Activated CD4-positive, CD25-positive, alpha-beta regulatory T cell treated with anti-CD3 and anti-CD28 coated beads, Interleukin-2, amount 50 U/mL, for 72 hours (primary cell): ENCODE measurements around the gene APBA2.
"Not testable (repeated sequence)": the region's sequence is repeated elsewhere in the genome, so short reads cannot be mapped to it uniquely, and the experiment has no call there.

Experiments
- DNase-seq: peaks from one replicate; pipeline ENCODE4 v3.0.0; 2021

APBA2 gene

GRCh38 chr15:29045161-29045560 lies 159.4 kb downstream of the APBA2 start:
- DNase-seq: not testable (repeated sequence)

- DNase-seq: no peak
Observed at GRCh38 chr15:29045717-29046116, 159.9 kb downstream of the APBA2 start.

GRCh38 chr15:29046281-29046810 lies 160.6 kb downstream of the APBA2 start:
- DNase-seq: no peak

DNA sequence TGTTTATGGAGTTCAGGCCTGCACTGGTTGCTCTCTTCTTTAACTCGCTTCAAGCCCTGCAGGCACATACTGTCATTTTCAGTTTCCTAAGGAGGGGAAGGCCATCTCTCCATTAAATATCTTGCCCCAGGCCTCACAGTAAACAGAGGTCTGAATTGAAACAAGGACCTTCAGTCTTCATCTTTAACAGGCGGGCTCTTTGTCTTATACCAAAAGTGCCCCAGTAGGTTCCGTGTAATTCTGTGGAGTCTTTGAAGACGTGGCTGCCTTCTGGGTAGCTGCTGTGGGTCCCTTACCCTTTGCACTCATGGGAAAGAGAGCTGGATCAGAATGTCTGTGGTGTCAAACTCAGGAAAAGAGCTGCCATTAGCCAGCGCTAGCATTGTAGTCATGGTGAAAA lies 161.2 kb downstream of the APBA2 start:
- no peak for DNase-seq

DNA sequence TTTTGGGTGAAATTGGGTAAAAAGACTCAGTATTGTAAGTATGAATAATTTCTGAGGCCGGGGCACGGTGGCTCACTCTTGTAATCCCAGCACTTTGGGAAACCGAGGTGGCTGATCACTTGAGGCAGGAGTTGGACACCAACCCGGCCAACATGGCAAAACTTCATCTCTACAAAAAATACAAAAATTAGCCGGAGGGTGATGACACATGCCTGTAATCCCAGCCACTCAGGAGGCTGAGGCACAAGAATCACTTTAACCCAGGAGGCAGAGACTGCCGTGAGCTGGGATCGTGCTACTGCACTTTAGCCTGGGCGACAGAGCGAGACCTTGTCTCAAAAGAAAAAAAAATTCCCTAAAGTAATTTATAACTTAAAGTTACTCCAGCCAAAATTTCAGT lies 162.2 kb downstream of the APBA2 start:
- no peak for DNase-seq

- no peak for DNase-seq
Observed at GRCh38 chr15:29050870-29051269, 165.1 kb downstream of the APBA2 start.

DNA sequence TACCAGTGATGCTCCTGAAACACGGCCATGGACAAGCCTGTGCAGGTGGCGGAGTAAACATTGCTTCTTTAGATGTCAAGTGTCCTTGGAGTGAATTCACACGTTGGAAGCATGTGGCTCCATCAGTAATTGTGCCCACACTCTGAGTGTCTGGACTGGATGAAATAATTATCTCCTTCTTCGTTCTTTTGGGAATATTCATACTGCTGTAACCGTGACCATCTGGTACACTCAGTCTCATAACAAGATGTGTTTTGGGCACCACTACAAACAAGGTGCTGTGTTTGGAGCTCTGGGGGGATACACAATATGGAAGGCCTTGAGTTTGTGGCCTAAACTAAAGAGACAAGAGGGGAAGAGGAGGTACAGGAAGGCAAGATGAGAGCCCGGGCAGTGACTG lies 165.6 kb downstream of the APBA2 start:
- no peak for DNase-seq

- no peak for DNase-seq
Observed at GRCh38 chr15:29053006-29053405, 167.2 kb downstream of the APBA2 start.

DNA sequence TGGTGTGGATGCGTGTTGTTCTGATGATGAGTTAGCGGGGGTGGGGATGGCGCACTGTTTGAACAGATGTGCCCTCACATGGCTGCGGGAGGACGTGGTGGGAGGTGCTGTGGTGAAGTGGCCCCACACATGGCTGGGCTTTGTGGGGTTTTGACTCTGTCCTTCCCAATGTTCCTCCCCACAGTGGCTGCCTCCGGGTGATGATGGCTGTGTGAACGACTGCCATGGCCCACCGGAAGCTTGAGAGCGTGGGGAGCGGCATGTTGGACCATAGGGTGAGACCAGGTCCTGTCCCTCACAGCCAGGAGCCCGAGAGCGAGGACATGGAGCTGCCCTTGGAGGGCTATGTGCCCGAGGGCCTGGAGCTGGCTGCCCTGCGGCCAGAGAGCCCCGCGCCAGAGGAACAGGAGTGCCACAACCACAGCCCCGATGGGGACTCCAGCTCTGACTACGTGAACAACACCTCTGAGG lies 167.9 kb downstream of the APBA2 start:
- DNase-seq: no peak

DNA sequence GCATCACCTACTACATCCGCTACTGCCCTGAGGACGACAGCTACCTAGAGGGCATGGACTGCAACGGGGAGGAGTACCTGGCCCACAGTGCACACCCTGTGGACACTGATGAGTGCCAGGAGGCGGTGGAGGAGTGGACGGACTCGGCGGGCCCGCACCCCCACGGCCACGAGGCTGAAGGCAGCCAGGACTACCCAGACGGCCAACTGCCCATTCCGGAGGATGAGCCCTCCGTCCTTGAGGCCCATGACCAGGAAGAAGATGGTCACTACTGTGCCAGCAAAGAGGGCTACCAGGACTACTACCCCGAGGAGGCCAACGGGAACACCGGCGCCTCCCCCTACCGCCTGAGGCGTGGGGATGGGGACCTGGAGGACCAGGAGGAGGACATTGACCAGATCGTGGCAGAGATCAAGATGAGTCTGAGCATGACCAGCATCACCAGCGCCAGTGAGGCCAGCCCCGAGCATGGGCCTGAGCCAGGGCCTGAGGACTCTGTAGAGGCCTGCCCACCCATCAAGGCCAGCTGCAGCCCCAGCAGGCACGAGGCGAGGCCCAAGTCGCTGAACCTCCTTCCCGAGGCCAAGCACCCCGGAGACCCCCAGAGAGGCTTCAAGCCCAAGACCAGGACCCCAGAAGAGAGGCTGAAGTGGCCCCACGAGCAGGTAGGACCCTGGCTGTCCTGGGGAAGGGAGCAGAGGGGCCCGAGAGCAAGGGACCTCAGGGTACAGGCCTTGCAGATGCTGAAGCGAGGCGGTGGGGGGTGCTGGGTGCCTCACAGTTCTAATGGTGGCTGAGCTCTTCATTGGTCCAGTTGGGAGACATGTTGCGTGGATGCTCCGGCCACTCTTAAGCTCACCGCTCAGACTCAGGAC lies 168.6 kb downstream of the APBA2 start:
- no peak for DNase-seq

DNA sequence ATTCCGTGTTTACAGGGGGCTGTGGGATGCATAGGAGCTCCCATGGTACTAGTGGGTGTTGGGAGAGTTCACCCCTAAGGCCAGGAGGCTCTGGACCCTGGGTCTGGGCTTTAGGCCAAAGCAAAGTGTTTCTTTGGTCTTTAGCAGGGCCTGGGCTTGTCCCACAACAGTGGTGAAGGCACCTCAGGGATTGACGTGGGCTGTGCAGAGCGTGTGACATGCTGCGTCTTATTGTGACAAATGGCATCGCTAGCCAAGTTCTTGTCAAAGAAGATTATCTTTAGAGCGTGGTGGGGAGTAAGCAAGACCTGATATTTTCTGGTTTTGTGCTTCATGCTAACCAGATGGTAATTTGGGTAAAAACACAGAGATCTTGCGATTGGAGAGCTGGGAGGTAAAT lies 170.1 kb downstream of the APBA2 start:
- no peak for DNase-seq

- DNase-seq: no peak
Observed at GRCh38 chr15:29056839-29057450, 171.2 kb downstream of the APBA2 start.

GRCh38 chr15:29057856-29058255 lies 172.1 kb downstream of the APBA2 start:
- DNase-seq: no peak

DNA sequence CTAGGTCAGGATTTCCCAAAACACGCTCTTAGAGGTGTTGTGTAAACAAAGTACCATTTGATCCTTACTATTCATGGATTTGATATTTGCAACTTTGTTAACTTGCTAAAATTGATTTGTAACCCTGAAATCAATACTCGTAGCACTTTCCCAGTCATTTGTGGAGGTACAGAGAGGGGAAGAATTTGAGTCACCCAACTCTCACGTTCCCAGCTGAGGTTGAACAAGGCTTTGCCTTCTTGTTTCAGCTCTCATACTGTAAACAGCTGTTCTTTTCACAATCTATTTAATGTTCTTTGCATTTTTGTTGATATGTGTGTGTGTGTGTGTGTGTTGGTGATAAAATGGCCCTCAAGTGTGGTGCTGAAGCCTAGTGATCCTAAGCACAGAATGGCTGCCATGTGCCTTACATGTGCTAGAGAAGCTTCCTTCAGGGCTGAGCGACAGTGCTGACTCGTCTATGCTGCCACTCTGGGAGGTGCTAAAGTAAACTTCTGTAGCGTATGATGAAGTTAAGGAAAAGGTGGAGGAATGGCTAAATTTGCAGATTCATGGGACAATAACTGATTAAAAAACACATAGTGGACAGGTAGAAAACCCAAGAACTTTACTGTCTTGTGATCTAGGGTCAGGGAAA lies 173.2 kb downstream of the APBA2 start:
- DNase-seq: no peak

DNA sequence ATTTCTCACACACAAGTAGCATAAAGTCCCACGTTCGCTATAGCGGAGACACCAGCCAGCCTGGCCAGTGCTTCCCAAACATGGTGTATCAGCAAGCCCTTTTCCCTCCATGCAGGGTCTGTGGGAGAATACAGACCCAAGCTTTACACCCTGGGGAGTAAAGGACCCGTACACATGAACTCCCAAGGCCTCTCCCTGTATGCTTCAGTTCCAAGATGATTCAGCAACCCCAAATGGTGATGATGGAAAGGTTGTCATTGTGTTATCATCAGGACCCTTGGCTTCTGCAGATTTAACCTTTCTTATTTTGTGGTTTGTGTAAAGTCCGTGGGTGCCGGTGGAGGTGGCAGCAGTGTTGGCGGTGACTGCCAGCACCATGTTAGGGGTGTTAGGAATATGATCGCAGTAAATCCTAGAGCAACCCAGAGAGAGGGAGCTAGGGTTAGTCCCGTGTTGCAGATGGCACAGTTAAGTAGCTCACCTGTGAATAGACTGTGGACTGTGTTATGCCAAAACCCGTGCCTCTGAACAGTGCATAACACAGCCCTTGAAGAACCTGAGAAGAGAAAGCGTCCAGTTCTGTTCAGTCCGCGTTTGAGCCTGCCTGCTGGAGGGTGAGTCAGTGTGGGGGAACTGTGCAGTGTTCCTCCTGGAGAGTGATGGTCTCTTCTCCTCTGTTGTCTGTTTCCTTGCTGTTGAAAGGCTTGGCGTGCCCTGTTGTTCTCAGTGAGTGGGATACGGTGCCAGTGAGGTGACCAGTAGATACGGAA lies 174.3 kb downstream of the APBA2 start:
- no peak for DNase-seq

DNA sequence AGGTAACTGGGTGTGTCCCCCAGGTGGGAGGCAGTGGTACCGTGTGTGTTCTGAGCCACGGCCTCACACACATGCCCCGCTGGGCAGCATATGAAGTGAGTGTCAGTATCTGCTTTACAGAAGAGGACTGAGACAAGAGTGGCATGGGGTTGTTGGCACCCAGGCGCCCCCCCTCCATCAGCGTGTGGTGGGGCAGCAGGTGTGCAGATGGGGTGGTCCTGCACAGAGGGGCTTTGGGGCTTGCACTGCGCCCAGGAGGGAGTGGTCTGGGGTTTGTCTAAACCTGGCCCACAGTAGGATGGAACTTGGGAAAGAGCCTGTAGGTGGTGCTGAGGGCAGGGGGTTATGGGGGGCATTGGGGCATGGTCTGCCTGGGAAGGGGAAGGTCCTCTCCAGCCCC lies 176.0 kb downstream of the APBA2 start:
- no peak for DNase-seq

DNA sequence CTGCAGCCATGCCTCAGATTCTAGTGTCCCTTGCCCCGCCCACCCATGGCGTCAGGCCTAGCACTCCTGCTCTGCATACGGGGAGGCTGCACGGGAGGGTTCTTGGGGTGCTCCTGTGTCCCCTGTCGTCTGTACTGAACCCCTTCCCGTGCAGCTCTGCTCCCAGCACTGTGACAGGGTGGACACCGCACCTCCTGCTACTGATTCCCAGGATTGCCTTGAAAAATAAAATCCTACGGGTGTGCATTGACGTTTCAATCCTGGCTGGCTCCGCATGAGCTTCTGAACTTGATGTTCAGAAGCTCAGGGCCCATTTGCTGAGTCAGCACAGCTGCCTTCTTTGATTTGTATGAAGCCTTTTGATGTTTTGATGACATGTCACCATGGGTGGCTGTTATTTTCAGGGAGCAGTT lies 176.4 kb downstream of the APBA2 start:
- DNase-seq: no peak

- no peak for DNase-seq
Observed at GRCh38 chr15:29062626-29063025, 176.9 kb downstream of the APBA2 start.

DNA sequence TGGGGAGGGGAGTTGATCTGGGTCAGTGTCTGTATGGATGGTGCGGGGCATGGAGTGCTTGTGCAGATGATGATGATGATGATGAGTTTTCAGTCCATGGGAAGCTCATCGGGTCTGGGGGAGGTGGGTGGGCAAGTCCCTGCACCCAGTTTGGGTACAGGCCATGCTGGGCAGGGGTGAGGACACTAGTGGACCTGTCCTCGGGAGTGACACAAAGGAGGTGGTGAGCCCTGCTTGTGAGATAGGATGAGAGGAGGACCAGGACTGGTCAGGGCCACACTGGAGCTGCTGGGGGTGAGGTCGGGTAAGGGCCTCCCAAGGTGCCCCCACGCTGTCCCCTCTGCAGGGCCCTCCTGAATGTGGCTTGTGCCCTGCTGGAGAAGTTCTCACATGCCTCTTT lies 177.9 kb downstream of the APBA2 start:
- DNase-seq: no peak

GRCh38 chr15:29064290-29064689 lies 178.5 kb downstream of the APBA2 start:
- DNase-seq: no peak

DNA sequence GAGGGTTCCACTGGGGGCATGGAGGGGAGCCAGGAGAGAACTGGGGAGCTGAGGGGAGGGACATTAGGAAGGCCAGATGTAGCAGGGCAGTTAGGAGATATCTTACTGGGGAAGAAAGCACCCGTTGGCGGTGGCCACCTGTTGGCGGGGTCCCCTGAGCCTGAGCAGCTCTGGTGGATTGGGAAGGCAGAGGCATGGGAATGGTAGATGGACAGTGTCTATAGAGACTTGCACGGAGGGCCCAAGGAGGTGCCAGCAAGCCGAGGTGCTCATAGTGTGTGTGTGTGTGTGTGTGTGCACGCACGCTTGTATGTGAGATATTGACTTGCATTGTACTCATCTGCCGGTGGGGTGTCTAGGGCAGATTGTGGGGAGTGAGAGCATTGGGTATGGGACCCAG lies 179.0 kb downstream of the APBA2 start:
- DNase-seq: no peak

GRCh38 chr15:29065571-29065970 lies 179.8 kb downstream of the APBA2 start:
- DNase-seq: no peak

- no peak for DNase-seq
Observed at GRCh38 chr15:29066310-29066709, 180.5 kb downstream of the APBA2 start.
